Nephron progenitor cell (in vitro differentiated cells): ENCODE data around the gene CYP26A1.
"Not testable (repeated sequence)": the region's sequence is repeated elsewhere in the genome, so short reads cannot be mapped to it uniquely, and the experiment has no call there.

ENCODE experiments used
- DNase-seq: peaks from one replicate; pipeline ENCODE4 v3.0.0; 2021
- H3K27ac Mint-ChIP-seq: 2 replicates; pipeline ENCODE4 v1.8.0; 2021; ENCODE audit warnings: mild to moderate bottlenecking, moderate library complexity, mixed read lengths
- H3K27me3 Mint-ChIP-seq: 2 replicates; pipeline ENCODE4 v1.8.0; 2021; ENCODE audit warnings: mild to moderate bottlenecking, low read depth, mixed read lengths; ENCODE audit not compliant: poor library complexity
- H3K36me3 Mint-ChIP-seq: 2 replicates; pipeline ENCODE4 v1.8.0; 2021; ENCODE audit warnings: low read depth, mixed read lengths
- H3K4me1 Mint-ChIP-seq: 2 replicates; pipeline ENCODE4 v1.8.0; 2021; ENCODE audit warnings: mixed read lengths
- H3K4me3 Mint-ChIP-seq: 2 replicates; pipeline ENCODE4 v1.8.0; 2021; ENCODE audit warnings: mild to moderate bottlenecking, moderate library complexity, mixed read lengths
- H3K9me3 Mint-ChIP-seq: 2 replicates; pipeline ENCODE4 v1.8.0; 2021; ENCODE audit warnings: mild to moderate bottlenecking, moderate library complexity, mixed read lengths
- CTCF ChIP-seq: fragments of 200-600 bp; sonication (generic); IDR thresholded peaks from 2 replicates; pipeline ENCODE4 v1.5.0; 2021; ENCODE audit warnings: antibody characterized with exemption

The CYP26A1 gene

GRCh38 chr10:93098816-93099215, 25.1 kb downstream of the CYP26A1 start:
- Mint-ChIP-seq H3K27me3 (peaks cover 6% of the 10 kb centered on the region), H3K4me3 (no peak overlapping the region), H3K27ac (no peak overlapping the region), H3K36me3 (peaks cover 8% of the 10 kb centered on the region), H3K9me3 (peaks cover 31% of the 10 kb centered on the region), H3K4me1 (peaks cover 4% of the 10 kb centered on the region)
- no peak for DNase-seq
- no peak for TF ChIP-seq CTCF

- no peak for TF ChIP-seq CTCF
- Mint-ChIP-seq H3K36me3 (peaks cover 10% of the 10 kb centered on the region), H3K4me1 (peaks cover 4% of the 10 kb centered on the region), H3K27me3 (no peaks in the 10 kb centered on the region), H3K9me3 (peaks cover 40% of the 10 kb centered on the region), H3K27ac (no peak overlapping the region), H3K4me3 (no peak overlapping the region)
- no peak for DNase-seq
Measured at GRCh38 chr10:93099670-93100069, 26.0 kb downstream of the CYP26A1 start.

DNA sequence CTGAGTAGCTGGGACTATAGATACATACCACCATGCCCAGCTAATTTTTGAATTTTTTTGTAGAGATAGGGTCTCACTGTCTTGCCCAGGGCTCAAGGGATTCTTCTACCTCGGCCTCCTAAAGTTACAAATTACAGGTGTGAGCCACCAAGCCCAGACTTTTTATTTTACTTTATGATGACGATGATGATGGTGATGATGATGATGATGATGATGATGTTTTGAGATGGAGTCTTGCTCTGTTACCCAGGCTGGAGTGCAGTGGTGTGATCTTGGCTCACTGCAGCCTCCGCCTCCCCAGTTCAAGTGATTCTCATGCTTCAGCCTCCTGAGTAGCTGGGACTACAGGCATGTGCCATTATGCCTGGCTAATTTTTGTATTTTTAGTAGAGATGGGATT, 27.5 kb downstream of the CYP26A1 start:
- Mint-ChIP-seq H3K36me3 (peaks cover 10% of the 10 kb centered on the region), H3K9me3 (peaks cover 45% of the 10 kb centered on the region)
- not testable (repeated sequence) for H3K27ac Mint-ChIP-seq, DNase-seq, H3K4me3 Mint-ChIP-seq, H3K4me1 Mint-ChIP-seq, H3K27me3 Mint-ChIP-seq

DNA sequence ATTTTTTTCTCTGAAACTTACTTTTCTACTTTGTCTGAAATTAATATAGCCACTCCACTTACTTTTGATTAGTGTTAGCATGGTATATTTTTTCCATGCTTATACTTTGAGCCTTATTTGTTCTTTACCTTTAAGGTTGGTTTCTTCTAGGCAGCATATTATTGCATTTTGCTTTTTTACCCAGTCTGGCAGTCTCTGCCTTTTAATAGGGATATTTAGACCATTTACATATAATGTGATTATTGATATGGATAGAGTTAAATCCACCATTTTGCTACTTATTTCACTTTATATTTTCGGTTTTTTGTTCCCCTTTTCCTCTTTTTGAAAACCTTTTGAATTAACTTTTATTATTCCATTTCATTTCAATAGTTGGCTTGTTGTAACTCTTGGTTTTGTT, 30.3 kb downstream of the CYP26A1 start:
- Mint-ChIP-seq H3K9me3 (peaks cover 70% of the 10 kb centered on the region), H3K27me3 (no peaks in the 10 kb centered on the region), H3K36me3 (peaks cover 20% of the 10 kb centered on the region), H3K27ac (no peak overlapping the region), H3K4me3 (no peak overlapping the region), H3K4me1 (peaks cover 5% of the 10 kb centered on the region)
- TF ChIP-seq CTCF: no peak
- no peak for DNase-seq

DNA sequence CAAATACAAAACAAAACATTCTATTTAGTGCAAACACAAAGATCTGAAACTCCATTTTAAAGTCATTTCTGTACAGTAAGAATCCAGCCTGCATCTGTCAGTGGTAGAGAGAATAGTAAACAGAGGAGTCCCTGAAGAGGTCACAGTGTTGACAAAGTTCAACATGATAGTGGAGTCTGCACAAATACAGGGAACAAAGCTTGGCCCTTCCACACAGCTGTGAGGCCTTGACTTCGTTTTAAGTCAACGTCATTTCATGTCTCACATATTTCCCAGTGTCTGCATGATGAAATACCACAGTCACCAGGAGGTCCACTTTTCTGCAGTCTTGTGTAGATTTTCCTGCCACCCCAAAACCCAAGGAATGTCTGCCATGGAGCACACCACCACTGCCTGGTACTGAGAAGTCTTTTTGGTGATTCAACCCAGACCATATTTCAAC, 33.0 kb downstream of the CYP26A1 start:
- Mint-ChIP-seq H3K36me3 (peaks cover 20% of the 10 kb centered on the region), H3K4me1 (peaks cover 7% of the 10 kb centered on the region), H3K4me3 (no peak overlapping the region), H3K27me3 (no peaks in the 10 kb centered on the region), H3K9me3 (peaks cover 67% of the 10 kb centered on the region), H3K27ac (no peak overlapping the region)
- TF ChIP-seq CTCF: no peak
- DNase-seq: no peak

- TF ChIP-seq CTCF: no peak
Measured at GRCh38 chr10:93110472-93111146, 36.9 kb downstream of the CYP26A1 start.

More at GRCh38 chr10:93110472-93111146, 36.9 kb downstream of the CYP26A1 start:
- Mint-ChIP-seq H3K9me3 (peaks cover 32% of the 10 kb centered on the region), H3K36me3 (peaks cover 9% of the 10 kb centered on the region), H3K4me3 (no peak overlapping the region), H3K4me1 (peaks cover 10% of the 10 kb centered on the region), H3K27me3 (peaks cover 13% of the 10 kb centered on the region), H3K27ac (no peak overlapping the region)
- no peak for DNase-seq
